Measurements from ENCODE around the gene TFEB. TPM values are rescaled to one million over a fixed set of nuclear protein-coding genes. Genes with fewer than 3 reads are reported as not detected.

The TFEB gene
- total RNA-seq, 2 donors from 2014 or later = 4.9 to 10.1 TPM

- H3K4me3 ChIP-seq = no peak overlapping the region
- H3K27me3 ChIP-seq = no peaks in the 10 kb centered on the region
- TF ChIP-seq CTCF (IDR thresholded peaks at IDR 0.05) (no peak), POLR2A (IDR thresholded peaks at IDR 0.05) (no peak)
- no peaks in the 10 kb centered on the region for H3K4me1 ChIP-seq
- ATAC-seq = no peak
- no peaks in the 10 kb centered on the region for H3K36me3 ChIP-seq (replicated peaks in 1 of 2; ENCODE audit: insufficient read depth in 1 of 2, low read depth in 2 of 2)
- WGBS, 2 donors = 65 to 77% methylated on average over 8 to 14 of the region's 14 CpGs
- no peak for DNase-seq
- H3K9me3 ChIP-seq = no peaks in the 10 kb centered on the region
- no peak overlapping the region for H3K27ac ChIP-seq
- intact Hi-C loops (cut with DNase I) = no loop called here
These were observed 89.2 kb downstream of the TFEB start for GRCh38 chr6:41646026-41646795.

GRCh38 chr6:41645007-41645618 lies 90.3 kb downstream of the TFEB start:
- 84 to 88% methylated on average over 12 of the region's 12 CpGs for WGBS, 2 donors
- H3K9me3 ChIP-seq = no peaks in the 10 kb centered on the region
- no peak overlapping the region for H3K4me3 ChIP-seq
- H3K4me1 ChIP-seq = no peaks in the 10 kb centered on the region
- intact Hi-C loops (cut with DNase I) = no loop called here
- no peak overlapping the region for H3K27ac ChIP-seq
- ATAC-seq (no peak), DNase-seq (no peak)
- H3K27me3 ChIP-seq = no peaks in the 10 kb centered on the region
- TF ChIP-seq CTCF (IDR thresholded peaks at IDR 0.05) (no peak), POLR2A (IDR thresholded peaks at IDR 0.05) (no peak)
- H3K36me3 ChIP-seq (replicated peaks in 1 of 2; ENCODE audit: insufficient read depth in 1 of 2, low read depth in 2 of 2) = no peaks in the 10 kb centered on the region

- intact Hi-C loops (cut with DNase I) = no loop called here
- WGBS, 2 donors = 78 to 88% methylated on average over 3 to 4 of the region's 4 CpGs
- DNase-seq = no peak
- no peak for ATAC-seq
- TF ChIP-seq POLR2A (IDR thresholded peaks at IDR 0.05) = no peak
- no peak for TF ChIP-seq CTCF (IDR thresholded peaks at IDR 0.05)
- peaks cover 0 to 2% of the 10 kb centered on the region in 2 donors for H3K27me3 ChIP-seq
- no peaks in the 10 kb centered on the region for H3K36me3 ChIP-seq (replicated peaks in 1 of 2; ENCODE audit: insufficient read depth in 1 of 2, low read depth in 2 of 2)
- no peak overlapping the region for H3K4me3 ChIP-seq
- H3K4me1 ChIP-seq = no peaks in the 10 kb centered on the region
- H3K9me3 ChIP-seq = no peaks in the 10 kb centered on the region
- H3K27ac ChIP-seq = no peak overlapping the region
These were observed 91.0 kb downstream of the TFEB start for GRCh38 chr6:41644297-41644879.

GRCh38 chr6:41643899-41644269 lies 91.5 kb downstream of the TFEB start:
- no peak for ATAC-seq
- intact Hi-C loops (cut with DNase I) = no loop called here
- 78 to 86% methylated on average over 3 to 4 of the region's 4 CpGs for WGBS, 2 donors

More at GRCh38 chr6:41643899-41644269, 91.5 kb downstream of the TFEB start:
- Histone ChIP-seq H3K9me3 (no peaks in the 10 kb centered on the region), H3K36me3 (replicated peaks in 1 of 2; ENCODE audit: insufficient read depth in 1 of 2, low read depth in 2 of 2) (no peaks in the 10 kb centered on the region), H3K4me1 (peaks cover under 1% of the 10 kb centered on the region), H3K4me3 (no peak overlapping the region), H3K27me3 (peaks cover 0 to 4% of the 10 kb centered on the region in 2 donors), H3K27ac (no peak overlapping the region)
- DNase-seq = no peak
- no peak for TF ChIP-seq POLR2A (IDR thresholded peaks at IDR 0.05)
- no peak for TF ChIP-seq CTCF (IDR thresholded peaks at IDR 0.05)
